ENCODE data around the gene SLC22A23. TPM values are rescaled to one million over a fixed set of nuclear protein-coding genes. Genes with fewer than 3 reads are reported as not detected.

Gene SLC22A23
- total and polyA plus RNA-seq, 12 donors: 2.3 to 18.5 (median 5.3) TPM

- WGBS, 4 donors: 87 to 89% (median 89%) methylated on average over 5 of the region's 5 CpGs
- Histone ChIP-seq H3K4me3 (no peak overlapping the region), H3K27ac (no peak overlapping the region), H3K9me3 (replicated peaks in 1 of 3) (no peaks in the 10 kb centered on the region), H3K27me3 (no peaks in the 10 kb centered on the region), H3K4me1 (replicated peaks in 1 of 2) (peaks cover 14 to 24% of the 10 kb centered on the region in 2 donors), H3K36me3 (replicated peaks in 1 of 2) (no peaks in the 10 kb centered on the region)
- DNase-seq: no peak
- TF ChIP-seq POLR2A (IDR thresholded peaks at IDR 0.05) (no peak), CTCF (IDR thresholded peaks at IDR 0.05) (no peak)
- intact Hi-C loops (cut with DNase I): no loop called here
Observed at GRCh38 chr6:3453413-3454272, 3.2 kb downstream of the SLC22A23 start.

- H3K4me1 ChIP-seq (replicated peaks in 1 of 2): peaks cover 10 to 15% of the 10 kb centered on the region in 2 donors
- DNase-seq: no peak
Observed at GRCh38 chr6:3451498-3451897, 5.4 kb downstream of the SLC22A23 start.

GRCh38 chr6:3450888-3451287, 6.0 kb downstream of the SLC22A23 start:
- H3K4me1 ChIP-seq (replicated peaks in 1 of 2): peaks cover 7 to 13% of the 10 kb centered on the region in 2 donors
- no peak for DNase-seq
- WGBS, 4 donors: 93 to 96% (median 93%) methylated on average over 5 of the region's 5 CpGs
- no peaks in the 10 kb centered on the region for H3K9me3 ChIP-seq (replicated peaks in 1 of 3)
- no peak overlapping the region for H3K27ac ChIP-seq
- H3K27me3 ChIP-seq: no peaks in the 10 kb centered on the region
- intact Hi-C loops (cut with DNase I): no loop called here
- no peak overlapping the region for H3K4me3 ChIP-seq
- H3K36me3 ChIP-seq (replicated peaks in 1 of 2): no peaks in the 10 kb centered on the region
- TF ChIP-seq POLR2A (IDR thresholded peaks at IDR 0.05): no peak
- no peak for TF ChIP-seq CTCF (IDR thresholded peaks at IDR 0.05)

More at GRCh38 chr6:3451498-3451897, 5.4 kb downstream of the SLC22A23 start:
- Histone ChIP-seq H3K27ac (no peak overlapping the region), H3K9me3 (replicated peaks in 1 of 3) (no peaks in the 10 kb centered on the region), H3K4me3 (no peak overlapping the region), H3K27me3 (no peaks in the 10 kb centered on the region), H3K36me3 (replicated peaks in 1 of 2) (no peaks in the 10 kb centered on the region)
- intact Hi-C loops (cut with DNase I): no loop called here
- TF ChIP-seq POLR2A (IDR thresholded peaks at IDR 0.05) (no peak), CTCF (IDR thresholded peaks at IDR 0.05) (no peak)
- 82 to 95% (median 91%) methylated on average over 6 of the region's 6 CpGs for WGBS, 4 donors

- no peak for DNase-seq
- intact Hi-C loops (cut with DNase I): no loop called here
- H3K4me3 ChIP-seq: no peak overlapping the region
- H3K27ac ChIP-seq: no peak overlapping the region
- peaks cover 0 to 3% of the 10 kb centered on the region in 2 donors for H3K4me1 ChIP-seq (replicated peaks in 1 of 2)
- H3K9me3 ChIP-seq (replicated peaks in 1 of 3): no peaks in the 10 kb centered on the region
- TF ChIP-seq POLR2A (IDR thresholded peaks at IDR 0.05): no peak
- TF ChIP-seq CTCF (IDR thresholded peaks at IDR 0.05): no peak
- WGBS, 4 donors: 89 to 94% (median 92%) methylated on average over 5 of the region's 5 CpGs
- H3K27me3 ChIP-seq: no peaks in the 10 kb centered on the region
- no peaks in the 10 kb centered on the region for H3K36me3 ChIP-seq (replicated peaks in 1 of 2)
Observed at GRCh38 chr6:3449750-3450305, 7.0 kb downstream of the SLC22A23 start.

Measured in adrenal gland (tissue), 12 donors.